AG09309 (cell line): ENCODE data around the gene POLR3K.

ENCODE experiments used
- DNase-seq: peaks from one replicate; pipeline ENCODE4 v3.0.0-alpha.2; 2010; ENCODE audit warnings: low read depth
- H3K4me3 ChIP-seq: 2 replicates; pipeline ENCODE4 v1.5.1; 2011; ENCODE audit warnings: mild to moderate bottlenecking, low read depth, low read length, moderate library complexity; ENCODE audit not compliant: control insufficient read depth
- TF ChIP-seq, protein P1 (sequence below): IDR thresholded peaks from 2 replicates; pipeline ENCODE4 v1.5.1; 2011; ENCODE audit warnings: mild to moderate bottlenecking, low read depth, low read length, inconsistent platforms; ENCODE audit not compliant: insufficient read depth, control insufficient read depth; ENCODE audit errors: missing control alignments

Gene POLR3K

DNA sequence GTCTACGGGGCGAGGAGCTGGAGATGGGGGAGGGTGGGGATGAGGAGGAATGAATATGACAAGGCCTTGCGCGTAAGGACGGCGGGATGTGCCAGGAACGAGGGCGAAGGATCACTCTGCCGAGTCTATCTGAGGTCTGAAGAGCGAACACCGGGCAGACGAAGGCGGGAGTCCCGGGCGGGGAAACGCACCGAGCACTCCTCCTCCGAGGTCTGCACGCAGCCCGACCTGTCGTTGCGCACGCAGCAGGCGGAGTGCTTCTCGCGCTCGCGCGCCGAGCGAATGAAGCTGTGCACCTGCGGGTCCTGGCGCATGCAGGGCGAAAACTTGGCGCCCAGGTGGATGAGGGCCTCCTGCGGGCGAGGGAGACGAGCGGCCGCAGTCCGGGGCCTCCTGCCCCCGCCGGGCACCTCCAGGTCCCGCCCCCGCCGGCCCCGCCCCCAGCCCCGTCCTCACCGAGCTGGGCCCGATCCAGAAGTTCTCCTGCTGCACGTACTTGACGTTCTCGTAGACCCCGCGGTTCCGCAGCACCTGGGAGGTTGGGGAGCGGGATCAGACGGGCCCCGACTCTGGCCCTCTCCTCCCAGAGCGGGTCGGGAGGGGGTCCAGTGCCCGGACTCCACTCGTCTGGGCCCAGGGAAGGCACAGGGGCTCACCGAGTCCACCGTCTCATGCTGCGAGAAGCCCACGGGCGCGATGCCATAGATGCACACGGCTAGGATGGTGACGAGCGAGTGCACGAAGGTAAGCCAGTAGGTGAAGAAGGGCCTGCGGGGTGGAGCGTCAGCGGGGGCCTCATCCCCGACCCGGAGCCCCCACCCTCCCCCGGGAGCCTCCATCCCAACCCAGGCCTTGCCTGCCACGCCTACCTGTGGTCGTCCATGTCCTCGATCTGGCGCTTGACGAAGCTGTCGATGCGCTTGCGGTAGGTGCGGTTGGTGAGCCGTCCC lies 7.8 kb upstream of the POLR3K start:
- DNase-seq: no peak
- no peak overlapping the region for H3K4me3 ChIP-seq
- TF ChIP-seq, protein P1, sequence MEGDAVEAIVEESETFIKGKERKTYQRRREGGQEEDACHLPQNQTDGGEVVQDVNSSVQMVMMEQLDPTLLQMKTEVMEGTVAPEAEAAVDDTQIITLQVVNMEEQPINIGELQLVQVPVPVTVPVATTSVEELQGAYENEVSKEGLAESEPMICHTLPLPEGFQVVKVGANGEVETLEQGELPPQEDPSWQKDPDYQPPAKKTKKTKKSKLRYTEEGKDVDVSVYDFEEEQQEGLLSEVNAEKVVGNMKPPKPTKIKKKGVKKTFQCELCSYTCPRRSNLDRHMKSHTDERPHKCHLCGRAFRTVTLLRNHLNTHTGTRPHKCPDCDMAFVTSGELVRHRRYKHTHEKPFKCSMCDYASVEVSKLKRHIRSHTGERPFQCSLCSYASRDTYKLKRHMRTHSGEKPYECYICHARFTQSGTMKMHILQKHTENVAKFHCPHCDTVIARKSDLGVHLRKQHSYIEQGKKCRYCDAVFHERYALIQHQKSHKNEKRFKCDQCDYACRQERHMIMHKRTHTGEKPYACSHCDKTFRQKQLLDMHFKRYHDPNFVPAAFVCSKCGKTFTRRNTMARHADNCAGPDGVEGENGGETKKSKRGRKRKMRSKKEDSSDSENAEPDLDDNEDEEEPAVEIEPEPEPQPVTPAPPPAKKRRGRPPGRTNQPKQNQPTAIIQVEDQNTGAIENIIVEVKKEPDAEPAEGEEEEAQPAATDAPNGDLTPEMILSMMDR: no peak

DNA sequence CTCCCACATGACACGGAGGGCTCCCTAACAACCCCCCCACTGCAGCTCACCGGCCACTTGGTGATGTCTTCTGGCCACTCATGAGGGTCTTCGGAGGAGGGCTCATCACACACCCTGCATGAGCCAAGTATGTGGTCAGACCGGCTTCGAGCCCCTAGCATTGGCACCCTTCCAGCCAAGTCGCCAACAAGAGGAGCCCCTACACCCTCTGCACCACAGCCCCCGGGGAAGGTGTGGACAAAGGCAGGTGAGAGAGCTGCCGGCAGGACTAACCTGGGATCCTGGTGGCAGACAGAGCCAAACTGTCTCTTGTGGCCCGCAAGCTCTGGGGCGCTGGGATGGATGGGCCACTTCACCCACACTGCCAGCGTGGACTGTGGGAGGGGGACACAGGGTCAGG lies 6.8 kb upstream of the POLR3K start:
- no peak for DNase-seq
- H3K4me3 ChIP-seq: no peak overlapping the region
- TF ChIP-seq, protein P1: no peak

DNA sequence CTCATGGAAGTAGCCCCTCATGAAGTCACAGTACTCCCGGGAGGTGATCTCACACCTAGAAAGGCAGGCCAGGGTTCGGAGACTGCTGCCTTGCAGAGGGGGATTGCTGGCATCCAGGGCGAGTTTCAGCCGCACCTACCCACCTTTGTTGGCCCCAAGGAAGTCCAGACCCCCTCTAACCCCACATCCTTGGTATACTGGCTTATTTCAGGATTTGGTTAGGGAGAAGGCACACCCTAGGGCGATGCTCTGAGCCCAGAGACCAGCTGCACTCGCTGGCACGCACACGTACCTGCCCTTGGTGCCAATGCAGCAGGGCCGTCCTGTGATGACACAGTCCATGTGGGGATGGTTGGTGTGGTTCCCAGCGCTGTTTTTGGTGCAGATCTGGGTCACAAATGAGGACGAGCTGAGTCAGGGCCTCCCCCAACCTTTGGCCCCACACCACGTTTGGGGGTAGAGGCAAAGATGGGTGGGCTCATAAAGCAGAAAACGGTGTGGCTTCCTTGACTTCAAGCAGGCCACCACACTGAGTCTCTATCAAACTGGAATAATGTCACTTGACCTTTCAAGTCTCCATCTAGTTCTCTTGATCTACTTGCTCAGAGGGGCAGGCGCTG lies 6.1 kb upstream of the POLR3K start:
- DNase-seq: no peak
- no peak overlapping the region for H3K4me3 ChIP-seq
- TF ChIP-seq, protein P1: no peak

DNA sequence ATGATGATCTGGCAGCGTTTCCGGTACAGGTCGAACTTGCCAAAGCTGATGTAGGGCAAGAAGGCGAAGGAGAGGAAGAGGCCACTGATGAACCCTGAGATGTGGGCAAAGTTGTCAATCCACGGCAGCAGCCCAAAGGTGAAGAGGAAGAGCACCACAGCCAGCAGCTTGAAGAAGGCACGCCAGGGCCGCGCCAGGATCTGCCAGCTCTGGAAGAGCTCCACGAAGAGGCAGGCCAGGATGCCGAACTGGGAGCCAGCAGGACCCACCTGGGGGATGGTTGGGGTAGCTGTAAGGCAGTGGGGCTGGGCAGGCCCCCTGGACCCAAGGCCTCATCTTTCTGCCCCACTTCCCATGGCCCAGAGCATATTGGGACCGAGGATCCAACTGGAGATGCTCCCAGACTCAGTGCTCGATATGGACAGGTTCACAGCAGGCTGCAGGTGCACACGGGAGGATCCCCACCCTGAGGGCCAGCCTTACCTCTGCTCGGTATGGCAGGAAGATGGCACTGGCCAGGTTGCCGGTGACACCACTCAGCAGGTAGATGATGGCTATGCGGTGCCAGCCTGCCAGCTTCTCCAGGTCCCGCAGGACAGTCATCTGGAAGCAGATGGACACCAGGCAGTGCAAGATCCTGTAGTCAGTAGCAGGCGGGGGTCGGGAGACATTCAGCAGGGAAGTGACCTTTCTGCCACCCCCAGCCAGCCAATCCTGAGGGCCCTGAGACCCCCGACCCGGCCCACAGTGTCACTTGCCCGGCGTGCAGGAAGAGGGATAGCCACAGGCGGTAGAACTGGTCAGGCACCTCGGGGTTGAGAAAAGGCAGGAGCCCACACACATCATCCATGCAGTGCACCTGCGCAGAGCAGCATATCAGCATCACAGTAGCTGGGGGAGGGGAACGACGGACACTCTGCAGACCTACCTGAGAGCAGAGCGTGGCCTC lies 5.4 kb upstream of the POLR3K start:
- no peak for DNase-seq
- no peak overlapping the region for H3K4me3 ChIP-seq
- TF ChIP-seq, protein P1: no peak

DNA sequence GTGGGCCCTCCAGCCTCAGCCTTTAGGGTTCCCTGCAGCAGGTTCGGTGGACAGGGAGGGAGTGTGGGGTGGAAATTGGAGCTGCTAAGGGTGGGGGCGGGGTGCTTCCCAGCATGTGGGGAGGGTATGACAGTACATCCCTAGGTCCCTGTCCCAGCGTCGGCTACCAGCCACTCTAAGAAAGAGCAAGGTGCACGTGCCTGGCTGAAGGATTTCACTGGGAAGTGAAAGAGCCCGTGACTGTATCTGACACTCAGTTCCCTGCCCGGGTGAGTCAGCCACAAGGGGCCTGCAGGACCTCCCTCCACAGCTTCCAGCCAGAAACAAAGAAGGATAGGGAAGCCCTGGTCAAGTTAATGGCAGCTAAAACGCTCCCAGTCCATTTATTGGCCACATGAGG lies 4.3 kb upstream of the POLR3K start:
- no peak overlapping the region for H3K4me3 ChIP-seq
- no peak for DNase-seq
- TF ChIP-seq, protein P1: no peak
